Neutrophil (primary cell): ENCODE measurements around the gene CD247.

Experiments used
- H3K27ac ChIP-seq: fragments of 200-600 bp; sonication (generic); 2 replicates; pipeline ENCODE4 v1.5.1; 2016; ENCODE audit warnings: mild to moderate bottlenecking, moderate library complexity
- H3K27me3 ChIP-seq: fragments of 200-600 bp; sonication (generic); 2 replicates; pipeline ENCODE4 v1.6.0; 2016; ENCODE audit warnings: mild to moderate bottlenecking
- H3K36me3 ChIP-seq: fragments of 200-600 bp; sonication (generic); 2 replicates; pipeline ENCODE4 v1.5.1; 2017
- H3K4me1 ChIP-seq, 2 experiments: fragments of 200-600 bp in 1 of 2; sonication (generic) in 1 of 2; 1 replicate in 1 of 2; 2 replicates in 1 of 2; pipeline versions ENCODE4 v1.5.1 to v1.6.1; 2013 to 2016; ENCODE audit warnings: low read depth in 1 of 2, low read length in 1 of 2, mild to moderate bottlenecking in 1 of 2, moderate library complexity in 1 of 2; ENCODE audit not compliant: control insufficient read depth in 1 of 2, insufficient read depth in 1 of 2
- H3K4me3 ChIP-seq, 2 experiments: fragments of 200-600 bp in 1 of 2; sonication (generic) in 1 of 2; 1 replicate in 1 of 2; 2 replicates in 1 of 2; pipeline ENCODE4 v1.5.1; 2013 to 2016; ENCODE audit warnings: low read depth in 1 of 2, low read length in 1 of 2, mild to moderate bottlenecking in 1 of 2, moderate library complexity in 1 of 2
- H3K9me3 ChIP-seq: fragments of 200-600 bp; sonication (generic); 2 replicates; pipeline ENCODE4 v1.5.1; 2016
- TF ChIP-seq, protein P1 (sequence below): fragments of 200-600 bp; sonication (generic); IDR thresholded peaks from 2 replicates; pipeline ENCODE4 v1.5.1; 2016; ENCODE audit warnings: antibody characterized with exemption

The CD247 gene

GRCh38 chr1:167387251-167387910 is 130.9 kb downstream of the CD247 start:
- H3K9me3 ChIP-seq: no peaks in the 10 kb centered on the region
- no peaks in the 10 kb centered on the region for H3K27me3 ChIP-seq
- peaks cover 46% of the 10 kb centered on the region for H3K36me3 ChIP-seq
- no peak overlapping the region for H3K4me3 ChIP-seq
- H3K27ac ChIP-seq: no peak overlapping the region
- TF ChIP-seq, protein P1, sequence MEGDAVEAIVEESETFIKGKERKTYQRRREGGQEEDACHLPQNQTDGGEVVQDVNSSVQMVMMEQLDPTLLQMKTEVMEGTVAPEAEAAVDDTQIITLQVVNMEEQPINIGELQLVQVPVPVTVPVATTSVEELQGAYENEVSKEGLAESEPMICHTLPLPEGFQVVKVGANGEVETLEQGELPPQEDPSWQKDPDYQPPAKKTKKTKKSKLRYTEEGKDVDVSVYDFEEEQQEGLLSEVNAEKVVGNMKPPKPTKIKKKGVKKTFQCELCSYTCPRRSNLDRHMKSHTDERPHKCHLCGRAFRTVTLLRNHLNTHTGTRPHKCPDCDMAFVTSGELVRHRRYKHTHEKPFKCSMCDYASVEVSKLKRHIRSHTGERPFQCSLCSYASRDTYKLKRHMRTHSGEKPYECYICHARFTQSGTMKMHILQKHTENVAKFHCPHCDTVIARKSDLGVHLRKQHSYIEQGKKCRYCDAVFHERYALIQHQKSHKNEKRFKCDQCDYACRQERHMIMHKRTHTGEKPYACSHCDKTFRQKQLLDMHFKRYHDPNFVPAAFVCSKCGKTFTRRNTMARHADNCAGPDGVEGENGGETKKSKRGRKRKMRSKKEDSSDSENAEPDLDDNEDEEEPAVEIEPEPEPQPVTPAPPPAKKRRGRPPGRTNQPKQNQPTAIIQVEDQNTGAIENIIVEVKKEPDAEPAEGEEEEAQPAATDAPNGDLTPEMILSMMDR: no peak
- H3K4me1 ChIP-seq: no peaks in the 10 kb centered on the region
